SJSA1 (cell line): ENCODE data around the gene CPSF4L. TPM values are rescaled to one million over a fixed set of nuclear protein-coding genes. Genes with fewer than 3 reads are reported as not detected.
"Not testable (repeated sequence)": the region's sequence is repeated elsewhere in the genome, so short reads cannot be mapped to it uniquely, and the experiment has no call there.

Experiments used
- DNase-seq, 2 experiments: peaks; one replicate each; pipeline ENCODE4 v3.0.0-alpha.2; 2015 to 2020; ENCODE audit warnings: low spot score in 2 of 2, low read depth in 1 of 2
- H3K27ac ChIP-seq: fragments of 250-450 bp; sonication (Bioruptor Pico); 2 replicates; pipeline ENCODE4 v1.5.1; 2020; ENCODE audit warnings: mild to moderate bottlenecking, moderate library complexity
- H3K27me3 ChIP-seq: fragments of 250-450 bp; sonication (Bioruptor Pico); replicated peaks from 2 replicates; pipeline ENCODE4 v1.5.1; 2020; ENCODE audit warnings: mild to moderate bottlenecking, moderate library complexity
- H3K36me3 ChIP-seq: fragments of 250-450 bp; sonication (Bioruptor Pico); 2 replicates; pipeline ENCODE4 v1.5.1; 2020; ENCODE audit warnings: mild to moderate bottlenecking
- H3K4me1 ChIP-seq: fragments of 250-450 bp; sonication (Bioruptor Pico); replicated peaks from 2 replicates; pipeline ENCODE4 v1.6.1; 2021; ENCODE audit warnings: mild to moderate bottlenecking
- H3K4me3 ChIP-seq: fragments of 250-450 bp; sonication (Bioruptor Pico); 2 replicates; pipeline ENCODE4 v1.5.1; 2020; ENCODE audit warnings: mild to moderate bottlenecking
- H3K9me3 ChIP-seq: fragments of 250-450 bp; sonication (Bioruptor Pico); replicated peaks from 2 replicates; pipeline ENCODE4 v1.5.1; 2020; ENCODE audit warnings: mild to moderate bottlenecking
- total RNA-seq: library from RNA; depleted of rRNA; stranded (reverse); fragments of >200 nt; shearing (Covaris generic); gene quantifications from 2 replicates; pipeline ENCODE4 v1.2.3, GENCODE V29; 2014; rRNA removed

The CPSF4L gene, protein sequence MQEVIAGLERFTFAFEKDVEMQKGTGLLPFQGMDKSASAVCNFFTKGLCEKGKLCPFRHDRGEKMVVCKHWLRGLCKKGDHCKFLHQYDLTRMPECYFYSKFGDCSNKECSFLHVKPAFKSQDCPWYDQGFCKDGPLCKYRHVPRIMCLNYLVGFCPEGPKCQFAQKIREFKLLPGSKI
- total RNA-seq: 0.21 TPM in 1 of 2 replicates, not detected in the other

- peak within 1 kb of the TSS; percentile 95 for H3K27ac ChIP-seq
- no peaks in the 10 kb centered on the region for H3K36me3 ChIP-seq
- DNase-seq: no peak
- H3K4me1 ChIP-seq: peaks cover 51% of the 10 kb centered on the region
- H3K9me3 ChIP-seq: no peaks in the 10 kb centered on the region
- H3K4me3 ChIP-seq: peak within 1 kb of the TSS; percentile 8
- no peaks in the 10 kb centered on the region for H3K27me3 ChIP-seq
Observed at GRCh38 chr17:73261617-73261951, at the start of gene CPSF4L. TSS of gene CPSF4L (minus strand) at chr17:73261880. CDS start at chr17:73261818, 62 bp downstream.

DNA sequence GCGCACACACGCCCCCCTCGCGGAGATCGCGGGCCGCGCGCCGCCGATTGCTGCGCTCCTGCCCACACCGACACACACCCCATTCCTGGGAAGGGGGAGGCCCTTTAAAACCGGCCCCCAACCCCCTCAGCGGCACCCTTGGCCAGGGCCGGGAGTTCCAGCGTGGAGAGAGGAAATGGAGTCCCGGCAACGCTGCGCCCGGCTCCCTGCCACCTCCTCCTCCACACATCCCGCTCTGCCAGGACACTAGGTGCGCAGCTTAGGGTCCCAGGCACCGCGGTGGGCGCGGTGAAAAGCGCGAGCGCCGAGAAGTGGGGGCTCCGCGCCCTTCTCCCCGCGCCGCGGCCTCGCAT is 49.7 kb upstream of the CPSF4L start:
- Histone ChIP-seq H3K27ac (peak overlapping the region; percentile 91), H3K27me3 (no peaks in the 10 kb centered on the region), H3K4me1 (peaks cover 54% of the 10 kb centered on the region), H3K4me3 (peak overlapping the region; percentile 94), H3K36me3 (peaks cover 42% of the 10 kb centered on the region), H3K9me3 (0 out of 2 replicates have a peak, but pooled peaks cover 5% of the 10 kb centered on the region)
- DNase-seq: peak; percentile 69 to 89

- peak overlapping the region; percentile 94 for H3K4me3 ChIP-seq
- H3K4me1 ChIP-seq: peaks cover 69% of the 10 kb centered on the region
- H3K27me3 ChIP-seq: no peaks in the 10 kb centered on the region
- peak overlapping the region; percentile 91 for H3K27ac ChIP-seq
- DNase-seq: peak in 1 of 2 experiments; percentile 73
- H3K9me3 ChIP-seq: 0 out of 2 replicates have a peak, but pooled peaks cover 5% of the 10 kb centered on the region
- peaks cover 50% of the 10 kb centered on the region for H3K36me3 ChIP-seq
Observed at GRCh38 chr17:73309727-73310596, 48.3 kb upstream of the CPSF4L start.

GRCh38 chr17:73308959-73309358 is 47.3 kb upstream of the CPSF4L start:
- not testable (repeated sequence) for H3K9me3 ChIP-seq, DNase-seq, H3K4me3 ChIP-seq, H3K27me3 ChIP-seq
- H3K36me3 ChIP-seq: peaks cover 53% of the 10 kb centered on the region
- H3K4me1 ChIP-seq: peaks cover 79% of the 10 kb centered on the region
- H3K27ac ChIP-seq: peak overlapping the region; percentile 91

GRCh38 chr17:73308017-73308823 is 46.5 kb upstream of the CPSF4L start:
- Histone ChIP-seq H3K9me3 (0 out of 2 replicates have a peak, but pooled peaks cover 5% of the 10 kb centered on the region), H3K4me3 (peak overlapping the region; percentile 6; the same call in 1 of the 2 replicates), H3K27ac (peak overlapping the region; percentile 27), H3K4me1 (peaks cover 86% of the 10 kb centered on the region), H3K27me3 (no peaks in the 10 kb centered on the region), H3K36me3 (peaks cover 54% of the 10 kb centered on the region)
- peak; percentile 81 to 92 for DNase-seq

DNA sequence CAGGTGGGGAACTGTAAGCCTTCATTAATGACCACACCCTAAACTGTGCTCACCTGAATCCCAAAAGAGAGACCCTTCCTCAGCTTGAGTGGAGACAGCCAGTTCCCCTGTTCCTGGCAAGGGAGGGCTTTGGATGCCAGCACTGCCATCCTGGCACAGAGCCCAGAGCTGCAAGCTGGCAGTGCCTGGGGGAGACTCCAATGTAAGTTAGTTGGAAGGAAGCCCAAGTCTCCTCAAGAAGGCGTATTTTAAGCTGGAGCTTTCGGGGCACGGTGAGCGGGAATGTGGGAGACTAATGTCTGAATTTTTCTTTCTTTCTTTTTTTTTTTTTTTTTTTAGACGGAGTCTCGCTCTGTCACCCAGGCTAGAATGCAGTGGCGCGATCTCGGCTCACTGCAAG is 45.5 kb upstream of the CPSF4L start:
- Histone ChIP-seq H3K27ac (no peak overlapping the region), H3K27me3 (no peaks in the 10 kb centered on the region), H3K4me1 (peaks cover 81% of the 10 kb centered on the region), H3K36me3 (peaks cover 56% of the 10 kb centered on the region), H3K4me3 (no peak overlapping the region), H3K9me3 (0 out of 2 replicates have a peak, but pooled peaks cover 5% of the 10 kb centered on the region)
- no peak for DNase-seq

DNA sequence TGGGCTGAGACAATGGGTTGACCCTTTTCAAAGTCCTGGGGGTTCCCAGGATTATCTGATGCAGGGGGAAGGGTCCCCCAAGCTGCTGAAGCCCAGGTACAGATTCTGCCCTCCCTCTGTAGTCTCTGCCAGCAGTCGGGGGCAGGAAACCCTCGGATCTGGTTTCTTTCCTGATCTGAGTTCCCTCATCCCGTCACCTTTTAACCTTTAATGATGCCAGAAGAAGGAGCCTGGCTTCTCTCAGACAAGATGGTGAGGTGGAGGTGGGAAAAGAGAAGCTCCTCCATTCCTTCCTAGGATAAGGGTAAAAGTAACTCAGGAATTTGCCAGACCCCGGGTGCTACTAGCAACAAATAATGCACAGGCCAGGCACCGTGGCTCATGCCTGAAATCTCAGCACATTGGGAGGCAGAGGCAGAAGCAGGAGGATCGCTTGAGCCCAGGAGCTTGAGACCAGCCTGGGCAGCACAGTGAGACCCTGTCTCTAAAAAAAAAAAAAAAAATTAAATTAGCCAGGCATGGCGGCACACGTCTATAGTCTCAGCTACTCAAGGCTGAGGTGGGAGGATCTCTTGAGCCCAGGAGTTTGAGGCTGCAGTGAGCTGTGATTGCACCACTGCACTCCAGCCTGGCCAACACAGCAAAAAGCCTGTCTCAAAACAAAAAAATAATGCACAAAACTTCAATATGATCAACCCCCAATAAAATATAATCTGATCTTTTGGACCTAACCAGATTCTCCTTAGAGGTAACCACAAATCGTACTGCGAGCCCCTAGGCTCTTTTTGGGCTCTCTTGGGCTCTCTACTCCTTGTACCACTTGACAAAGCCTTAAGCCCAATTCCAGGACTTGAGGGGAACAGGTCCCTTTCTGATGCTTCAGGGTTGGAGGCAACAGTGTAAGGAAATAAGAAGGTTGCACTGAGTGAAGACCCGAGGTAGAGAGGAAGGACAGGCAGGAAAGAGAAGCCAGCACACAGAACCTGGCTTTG is 44.5 kb upstream of the CPSF4L start:
- Histone ChIP-seq H3K9me3 (no peaks in the 10 kb centered on the region), H3K4me3 (no peak overlapping the region), H3K27ac (peak overlapping the region; percentile 97), H3K36me3 (peaks cover 53% of the 10 kb centered on the region), H3K4me1 (peaks cover 84% of the 10 kb centered on the region), H3K27me3 (no peaks in the 10 kb centered on the region)
- DNase-seq: no peak

- Histone ChIP-seq H3K4me1 (peaks cover 90% of the 10 kb centered on the region), H3K27ac (peak overlapping the region; percentile 97), H3K9me3 (no peaks in the 10 kb centered on the region), H3K36me3 (peaks cover 46% of the 10 kb centered on the region), H3K4me3 (peak overlapping the region; percentile 17), H3K27me3 (no peaks in the 10 kb centered on the region)
- DNase-seq: peak; percentile 98 to 99
Observed at GRCh38 chr17:73304971-73305812, 43.5 kb upstream of the CPSF4L start.

DNA sequence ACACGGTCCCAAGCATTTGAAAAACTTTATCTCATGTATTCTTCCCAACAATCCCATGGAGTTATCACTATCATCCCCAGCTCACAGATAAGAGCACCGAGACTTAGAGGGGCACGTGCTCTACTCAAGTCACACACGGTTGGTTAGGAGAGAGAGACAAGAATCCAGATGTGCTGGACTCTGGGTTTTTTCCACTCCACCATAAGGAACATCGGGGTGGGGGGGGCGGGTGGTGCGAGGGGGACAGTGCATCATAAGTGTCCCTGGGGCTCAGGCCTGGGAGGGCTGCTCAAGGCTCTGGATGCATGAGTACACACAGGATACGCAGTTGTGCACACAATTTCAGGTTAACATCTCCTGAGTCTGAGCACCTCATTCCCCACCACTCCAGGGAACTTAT is 42.8 kb upstream of the CPSF4L start:
- DNase-seq: no peak
- H3K36me3 ChIP-seq: peaks cover 44% of the 10 kb centered on the region
- H3K4me3 ChIP-seq: peak overlapping the region; percentile 17; the same call in 1 of the 2 replicates
- no peaks in the 10 kb centered on the region for H3K27me3 ChIP-seq
- H3K27ac ChIP-seq: peak overlapping the region; percentile 97
- no peaks in the 10 kb centered on the region for H3K9me3 ChIP-seq
- peaks cover 90% of the 10 kb centered on the region for H3K4me1 ChIP-seq

DNA sequence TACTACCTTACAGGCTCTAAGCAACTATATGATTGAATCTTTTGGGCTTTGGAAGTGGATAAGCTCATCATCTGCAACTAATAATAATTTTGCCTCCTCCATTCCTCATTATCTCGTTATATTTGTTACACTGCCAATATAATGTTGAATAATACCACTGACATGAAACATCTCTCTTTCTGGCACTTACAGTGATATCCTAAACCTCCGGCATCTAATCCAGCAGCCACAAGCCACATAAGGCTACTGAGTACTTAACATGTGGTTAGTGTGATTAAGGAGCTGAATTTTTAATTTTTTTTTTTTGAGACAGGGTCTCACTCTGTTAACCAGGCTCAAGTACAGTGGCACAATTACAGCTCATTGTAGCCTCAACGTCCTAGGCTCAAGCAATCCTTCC is 40.5 kb upstream of the CPSF4L start:
- Histone ChIP-seq H3K9me3 (no peaks in the 10 kb centered on the region), H3K4me3 (no peak overlapping the region), H3K27me3 (no peaks in the 10 kb centered on the region), H3K4me1 (peaks cover 79% of the 10 kb centered on the region), H3K36me3 (peaks cover 40% of the 10 kb centered on the region), H3K27ac (no peak overlapping the region)
- no peak for DNase-seq

GRCh38 chr17:73301369-73301768 is 39.7 kb upstream of the CPSF4L start:
- no peak for DNase-seq
- no peak overlapping the region for H3K4me3 ChIP-seq
- peaks cover 32% of the 10 kb centered on the region for H3K36me3 ChIP-seq
- no peaks in the 10 kb centered on the region for H3K9me3 ChIP-seq
- no peak overlapping the region for H3K27ac ChIP-seq
- no peaks in the 10 kb centered on the region for H3K27me3 ChIP-seq
- H3K4me1 ChIP-seq: peaks cover 71% of the 10 kb centered on the region

DNA sequence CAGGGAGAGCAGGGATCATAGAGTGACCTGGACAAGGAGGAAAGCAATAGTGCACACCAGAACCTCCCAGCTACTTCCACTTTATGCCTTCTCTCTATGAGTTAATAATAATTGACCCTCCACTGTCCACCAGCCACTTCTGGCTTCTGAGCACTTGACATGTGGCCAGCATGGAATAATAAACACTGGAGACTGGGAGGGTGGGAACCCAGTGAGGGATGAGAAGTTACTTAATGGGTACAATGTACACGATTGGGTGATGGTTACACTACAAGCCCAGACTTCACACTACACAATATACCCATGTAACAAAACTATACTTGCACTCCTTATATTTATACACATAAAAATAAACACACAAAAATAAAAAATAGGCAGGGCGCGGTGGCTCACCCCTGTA is 38.7 kb upstream of the CPSF4L start:
- Histone ChIP-seq H3K4me3 (no peak overlapping the region), H3K36me3 (peaks cover 25% of the 10 kb centered on the region), H3K27me3 (no peaks in the 10 kb centered on the region), H3K4me1 (peaks cover 61% of the 10 kb centered on the region), H3K27ac (no peak overlapping the region), H3K9me3 (no peaks in the 10 kb centered on the region)
- no peak for DNase-seq
